ENCODE data around the gene GLIS1.

The GLIS1 gene

DNA sequence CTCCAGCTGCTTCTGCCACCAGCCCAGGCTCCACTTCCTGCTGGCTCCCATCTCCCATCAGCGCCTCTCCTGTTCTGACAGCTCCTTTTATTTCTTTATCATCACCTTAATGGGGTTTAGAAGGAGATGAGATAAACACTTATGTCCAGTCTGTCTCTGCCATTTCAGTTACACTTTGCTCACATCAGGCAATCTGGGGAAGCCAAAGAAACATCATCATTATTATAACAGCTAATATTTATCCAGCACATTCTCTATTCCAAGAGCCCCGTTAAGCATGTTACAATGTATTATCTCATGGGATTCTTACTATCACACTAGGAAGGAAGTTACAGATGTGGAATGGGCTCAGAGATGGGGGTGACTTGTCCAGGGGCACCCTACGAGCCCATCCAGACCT, 248.6 kb downstream of the GLIS1 start:
- Mint-ChIP-seq H3K9me3 (no peaks in the 10 kb centered on the region), H3K27ac (no peak overlapping the region), H3K4me3 (no peak overlapping the region), H3K36me3 (no peaks in the 10 kb centered on the region), H3K4me1 (peaks cover 5% of the 10 kb centered on the region)
- ATAC-seq (no peak), DNase-seq (ENCODE audit: low spot score in 2 of 2) (no peak)

DNA sequence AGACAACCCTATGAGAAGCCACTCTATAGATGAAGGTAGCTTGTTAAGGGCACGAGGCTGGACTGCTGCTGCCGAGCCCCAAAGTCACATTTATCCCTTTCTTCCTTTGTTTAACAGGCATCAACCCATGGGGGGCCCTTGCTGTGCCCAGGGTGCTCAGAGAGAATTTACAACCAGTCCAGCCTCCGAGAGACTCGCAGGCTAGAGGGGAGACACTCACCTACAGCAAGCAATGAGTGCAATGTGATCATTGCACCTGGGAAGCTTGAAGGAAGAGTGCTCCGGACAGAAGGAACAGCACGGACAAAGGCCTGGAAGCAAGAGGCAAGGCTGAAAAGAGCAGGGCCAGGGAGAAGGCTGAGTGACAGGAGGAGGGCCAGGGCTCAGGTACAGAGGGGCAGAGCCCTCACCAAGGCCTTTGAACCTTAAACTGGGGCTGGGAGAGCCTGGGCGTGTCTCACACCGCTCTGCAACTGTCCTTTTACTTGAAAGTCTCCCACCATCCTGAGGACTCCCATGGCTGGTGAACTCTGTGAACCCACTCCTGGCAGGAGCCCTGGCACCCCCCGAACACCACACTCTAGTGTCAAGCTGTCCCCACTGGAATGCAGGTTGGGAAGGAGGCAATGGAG, 252.5 kb downstream of the GLIS1 start:
- no peak overlapping the region for H3K27ac Mint-ChIP-seq
- no peaks in the 10 kb centered on the region for H3K36me3 Mint-ChIP-seq
- H3K4me3 Mint-ChIP-seq, result no peak overlapping the region
- no peaks in the 10 kb centered on the region for H3K9me3 Mint-ChIP-seq
- ATAC-seq, result no peak
- no peak for DNase-seq (ENCODE audit: low spot score in 2 of 2)
- peaks cover 12% of the 10 kb centered on the region for H3K4me1 Mint-ChIP-seq

DNA sequence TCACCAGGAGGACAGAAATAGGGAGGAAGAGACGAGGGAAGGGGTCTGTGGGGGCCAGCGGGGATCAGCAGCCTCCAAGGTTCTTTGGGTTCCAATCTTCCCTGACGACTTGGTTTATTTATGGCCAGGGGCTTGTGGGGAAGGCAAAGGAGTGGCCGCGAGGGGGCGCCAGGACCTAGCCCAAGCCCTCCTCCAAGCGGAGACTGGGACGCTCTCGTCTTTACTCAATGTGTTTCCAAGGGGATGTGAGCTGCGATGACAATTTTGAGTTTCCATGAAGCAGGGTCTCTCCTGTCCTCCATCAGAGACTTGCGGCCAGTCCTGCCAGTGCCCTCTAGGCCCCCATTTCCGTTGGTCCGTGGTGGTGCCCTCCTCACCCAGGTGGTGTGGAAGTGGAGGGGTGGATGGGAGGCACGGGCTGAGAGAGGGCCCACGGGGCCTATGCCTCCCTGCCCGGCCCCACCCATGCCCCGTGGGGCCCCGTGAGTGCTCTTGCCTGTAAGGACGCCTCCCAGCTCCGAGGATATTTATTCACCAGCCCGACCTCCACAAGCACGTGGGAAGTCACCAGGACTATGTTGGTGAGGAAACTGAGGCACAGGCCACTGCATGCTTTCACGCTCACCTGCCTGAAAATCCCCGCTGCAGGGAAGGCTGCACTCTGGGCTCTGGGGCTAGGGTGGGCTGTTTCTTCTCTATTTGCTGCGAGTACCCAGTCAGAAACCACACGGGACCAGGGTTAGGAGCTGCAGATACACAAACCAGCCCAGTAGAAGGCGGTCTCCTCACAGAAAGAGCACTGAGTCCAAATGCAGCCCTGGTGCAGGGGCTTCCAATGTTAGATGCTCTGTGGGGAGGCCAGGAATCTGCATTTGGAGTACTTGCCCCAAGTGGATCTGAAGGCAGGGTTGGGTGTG, 253.2 kb downstream of the GLIS1 start:
- ATAC-seq, result peak; percentile 79

DNA sequence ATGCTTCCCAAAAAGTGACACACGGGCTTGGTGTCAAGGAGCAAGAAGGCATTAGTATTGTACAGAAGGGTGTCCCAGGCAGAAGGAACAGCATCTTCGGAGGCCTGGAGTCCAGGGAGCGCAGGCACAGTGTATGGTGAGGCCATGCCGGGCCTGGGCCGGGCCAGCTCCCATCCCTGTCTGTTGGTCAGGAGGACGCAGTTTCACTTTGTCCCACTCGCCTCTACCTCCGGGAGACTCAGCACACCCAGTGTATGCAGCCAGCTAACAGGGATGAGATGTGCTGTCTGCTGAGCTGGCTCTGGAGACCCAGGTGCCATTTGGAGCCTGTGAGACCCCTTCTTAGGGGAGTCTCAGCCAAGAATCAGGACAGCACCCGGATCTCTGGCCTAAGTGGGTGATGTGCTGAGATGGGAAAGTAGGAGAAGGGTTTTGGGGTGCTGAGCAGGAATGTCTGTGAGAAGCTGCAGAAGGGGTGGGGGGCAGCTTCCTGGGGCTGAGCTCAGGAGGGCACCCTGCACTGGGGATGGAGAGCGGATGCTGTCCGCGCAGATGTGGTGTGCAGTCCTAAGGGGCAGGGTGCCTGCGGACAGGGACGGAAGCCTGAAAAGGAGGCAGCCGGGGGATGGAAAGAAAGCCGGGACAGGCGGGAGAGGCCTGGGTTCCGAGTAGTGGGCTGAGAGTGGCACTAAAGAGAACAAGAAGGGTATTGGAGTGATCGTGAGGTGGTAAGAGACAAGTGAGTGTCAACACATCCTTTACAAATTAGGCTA, 254.1 kb downstream of the GLIS1 start:
- peak overlapping the region; percentile 22 for H3K27ac Mint-ChIP-seq
- H3K9me3 Mint-ChIP-seq, result no peaks in the 10 kb centered on the region
- DNase-seq (ENCODE audit: low spot score in 2 of 2) (no peak), ATAC-seq (no peak)
- H3K4me3 Mint-ChIP-seq, result no peak overlapping the region
- H3K4me1 Mint-ChIP-seq, result peaks cover 12% of the 10 kb centered on the region
- no peaks in the 10 kb centered on the region for H3K36me3 Mint-ChIP-seq

More for the DNA sequence above, 253.2 kb downstream of the GLIS1 start:
- H3K9me3 Mint-ChIP-seq, result no peaks in the 10 kb centered on the region
- no peaks in the 10 kb centered on the region for H3K36me3 Mint-ChIP-seq
- DNase-seq (ENCODE audit: low spot score in 2 of 2), result peak; percentile 64 to 88
- H3K4me3 Mint-ChIP-seq, result no peak overlapping the region
- H3K27ac Mint-ChIP-seq, result peak overlapping the region; percentile 22
- peaks cover 12% of the 10 kb centered on the region for H3K4me1 Mint-ChIP-seq

DNA sequence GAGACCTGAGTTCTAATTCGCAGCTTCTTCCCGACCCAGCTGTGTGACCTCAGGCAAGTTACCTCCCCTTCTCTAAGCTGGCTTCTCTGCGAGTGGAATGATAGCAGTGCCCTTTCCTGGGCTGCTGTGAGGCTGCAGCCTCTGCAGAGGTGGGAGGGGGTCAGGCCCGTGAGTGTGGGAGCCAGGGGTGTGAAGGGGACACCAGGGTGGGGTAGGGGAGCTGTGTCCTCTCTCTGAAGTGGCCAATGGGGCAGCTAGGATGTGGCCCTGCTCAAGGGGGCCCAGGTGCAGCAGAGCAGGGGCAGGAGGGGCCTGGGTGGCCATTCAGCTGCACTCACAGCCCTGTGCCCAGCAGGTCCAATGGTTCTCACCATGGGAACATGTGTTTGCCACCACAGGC, 255.3 kb downstream of the GLIS1 start:
- Mint-ChIP-seq H3K4me1 (peaks cover 12% of the 10 kb centered on the region), H3K9me3 (no peaks in the 10 kb centered on the region), H3K36me3 (no peaks in the 10 kb centered on the region), H3K27ac (no peak overlapping the region), H3K4me3 (no peak overlapping the region)
- no peak for ATAC-seq
- DNase-seq (ENCODE audit: low spot score in 2 of 2), result no peak

DNA sequence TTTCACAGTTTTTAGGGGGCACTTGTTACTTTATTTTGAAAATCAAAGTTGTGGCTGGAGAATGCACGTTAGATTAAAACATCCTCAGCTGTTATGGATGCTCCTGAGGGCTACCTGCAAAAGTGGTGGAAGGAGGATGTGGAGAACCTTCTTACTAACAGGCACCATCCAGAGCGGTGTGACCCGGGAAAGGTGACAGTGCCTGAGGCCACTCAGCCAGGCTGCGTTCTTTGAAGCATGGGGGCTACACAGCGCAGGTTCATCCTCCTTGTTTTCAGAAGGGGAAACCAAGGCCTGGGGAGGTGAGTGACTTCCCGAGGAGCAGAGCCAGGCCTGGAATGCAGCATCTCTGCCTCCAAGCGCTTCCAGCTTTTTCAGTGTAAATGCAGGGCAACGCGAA, 255.8 kb downstream of the GLIS1 start:
- DNase-seq (ENCODE audit: low spot score in 2 of 2) (no peak), ATAC-seq (no peak)
- Mint-ChIP-seq H3K4me1 (peaks cover 12% of the 10 kb centered on the region), H3K27ac (no peak overlapping the region), H3K9me3 (no peaks in the 10 kb centered on the region), H3K4me3 (no peak overlapping the region), H3K36me3 (no peaks in the 10 kb centered on the region)

DNA sequence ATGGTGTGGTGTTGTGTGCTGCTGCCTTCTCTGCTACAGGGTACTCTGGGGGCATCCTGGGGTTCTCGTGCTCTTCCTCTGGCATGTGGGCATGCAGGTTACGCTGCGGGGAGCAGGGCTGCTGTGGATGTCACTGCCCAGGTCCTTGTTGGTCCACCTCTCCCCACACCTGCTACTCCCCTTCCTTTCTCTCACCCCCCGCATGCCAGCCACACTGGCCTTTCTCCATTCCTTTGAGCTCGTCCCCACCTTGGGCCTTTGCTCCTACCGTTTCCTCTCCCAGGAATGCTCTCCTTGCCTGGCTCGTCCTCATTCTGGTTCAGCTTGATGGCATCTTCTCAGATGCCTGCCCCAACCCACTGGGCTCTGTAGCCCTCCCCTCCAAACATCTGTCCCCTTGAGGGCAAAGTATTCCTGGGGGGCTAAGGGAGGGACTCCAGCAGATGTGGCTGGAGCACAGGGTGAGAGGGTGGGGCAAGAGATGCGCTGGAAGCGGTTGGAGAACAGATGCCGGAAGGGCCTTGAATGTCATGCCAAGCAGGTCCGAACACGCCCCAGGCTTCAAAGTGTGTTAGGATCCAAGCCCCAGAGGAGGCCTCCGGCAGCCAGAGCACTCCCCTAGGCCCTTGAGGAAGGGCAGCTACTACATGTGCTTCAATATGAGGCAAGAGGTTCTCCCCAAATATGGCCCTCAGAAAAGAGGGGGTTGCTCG, 256.4 kb downstream of the GLIS1 start:
- no peak for DNase-seq (ENCODE audit: low spot score in 2 of 2)
- Mint-ChIP-seq H3K9me3 (no peaks in the 10 kb centered on the region), H3K4me1 (peaks cover 12% of the 10 kb centered on the region), H3K4me3 (no peak overlapping the region), H3K36me3 (no peaks in the 10 kb centered on the region), H3K27ac (no peak overlapping the region)
- no peak for ATAC-seq

DNA sequence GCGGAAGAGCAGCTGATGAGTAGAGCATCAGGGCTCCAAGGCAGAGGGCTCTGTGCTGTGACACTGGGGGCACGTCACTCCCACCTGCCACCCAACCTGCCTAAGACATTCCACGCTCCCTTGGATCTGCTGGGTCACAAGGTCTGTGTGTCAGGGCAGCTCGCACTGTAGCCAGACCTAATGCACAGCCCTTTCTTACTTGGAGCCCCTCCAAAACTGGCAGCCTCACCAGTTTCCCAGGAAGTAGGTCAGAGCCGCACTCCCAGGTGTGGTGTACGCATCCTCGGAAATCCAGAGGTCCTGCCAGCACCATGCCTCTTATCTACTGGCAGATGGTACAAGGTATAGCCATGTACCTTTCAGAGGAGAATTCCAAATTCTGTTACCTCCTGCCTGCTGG, 257.5 kb downstream of the GLIS1 start:
- H3K36me3 Mint-ChIP-seq, result no peaks in the 10 kb centered on the region
- DNase-seq (ENCODE audit: low spot score in 2 of 2), result no peak
- no peak overlapping the region for H3K4me3 Mint-ChIP-seq
- no peak for ATAC-seq
- no peaks in the 10 kb centered on the region for H3K9me3 Mint-ChIP-seq
- no peak overlapping the region for H3K27ac Mint-ChIP-seq
- H3K4me1 Mint-ChIP-seq, result peaks cover 12% of the 10 kb centered on the region

DNA sequence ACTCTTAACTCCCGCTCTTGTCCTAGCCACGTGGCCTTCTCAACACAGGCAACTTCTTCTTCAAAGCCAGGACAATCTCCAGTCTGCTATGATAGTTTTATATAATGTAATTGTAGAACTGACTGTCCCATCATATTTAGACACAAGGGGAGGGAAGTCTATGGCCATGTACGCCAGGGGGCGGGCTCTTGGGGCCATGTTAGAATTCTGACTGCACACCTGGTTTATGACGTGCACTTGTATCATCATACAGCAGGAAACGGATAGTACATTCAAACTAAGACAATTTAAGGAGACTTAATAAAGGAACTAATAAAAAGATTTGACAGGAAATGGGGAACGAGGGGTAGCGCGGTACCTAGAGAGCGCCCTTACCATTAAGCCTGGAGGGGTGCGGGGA, 258.3 kb downstream of the GLIS1 start:
- Mint-ChIP-seq H3K4me3 (no peak overlapping the region), H3K27ac (no peak overlapping the region), H3K36me3 (no peaks in the 10 kb centered on the region)

DNA sequence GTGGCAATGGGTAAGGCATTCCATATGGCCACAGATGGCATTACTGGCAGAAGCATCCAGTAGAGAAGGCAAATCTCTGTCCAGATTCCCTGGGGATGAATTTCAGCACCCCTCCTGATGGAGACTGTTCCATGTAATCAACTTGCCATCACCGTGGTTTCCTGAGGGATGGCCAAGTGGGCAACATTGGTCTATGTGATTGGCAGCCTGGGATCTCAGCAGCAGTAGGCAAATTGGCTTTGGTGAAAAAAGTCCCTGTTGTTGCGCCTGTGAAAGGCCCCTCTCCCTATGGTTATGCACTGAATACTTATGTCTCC, 260.5 kb downstream of the GLIS1 start:
- no peak for ATAC-seq
- H3K36me3 Mint-ChIP-seq, result no peaks in the 10 kb centered on the region
- no peaks in the 10 kb centered on the region for H3K4me1 Mint-ChIP-seq
- H3K27ac Mint-ChIP-seq, result no peak overlapping the region
- DNase-seq (ENCODE audit: low spot score in 2 of 2), result no peak
- no peaks in the 10 kb centered on the region for H3K9me3 Mint-ChIP-seq
- no peak overlapping the region for H3K4me3 Mint-ChIP-seq

More for the DNA sequence above, 258.3 kb downstream of the GLIS1 start:
- H3K4me1 Mint-ChIP-seq, result peaks cover 11% of the 10 kb centered on the region
- H3K9me3 Mint-ChIP-seq, result no peaks in the 10 kb centered on the region
- ATAC-seq (no peak), DNase-seq (ENCODE audit: low spot score in 2 of 2) (no peak)

DNA sequence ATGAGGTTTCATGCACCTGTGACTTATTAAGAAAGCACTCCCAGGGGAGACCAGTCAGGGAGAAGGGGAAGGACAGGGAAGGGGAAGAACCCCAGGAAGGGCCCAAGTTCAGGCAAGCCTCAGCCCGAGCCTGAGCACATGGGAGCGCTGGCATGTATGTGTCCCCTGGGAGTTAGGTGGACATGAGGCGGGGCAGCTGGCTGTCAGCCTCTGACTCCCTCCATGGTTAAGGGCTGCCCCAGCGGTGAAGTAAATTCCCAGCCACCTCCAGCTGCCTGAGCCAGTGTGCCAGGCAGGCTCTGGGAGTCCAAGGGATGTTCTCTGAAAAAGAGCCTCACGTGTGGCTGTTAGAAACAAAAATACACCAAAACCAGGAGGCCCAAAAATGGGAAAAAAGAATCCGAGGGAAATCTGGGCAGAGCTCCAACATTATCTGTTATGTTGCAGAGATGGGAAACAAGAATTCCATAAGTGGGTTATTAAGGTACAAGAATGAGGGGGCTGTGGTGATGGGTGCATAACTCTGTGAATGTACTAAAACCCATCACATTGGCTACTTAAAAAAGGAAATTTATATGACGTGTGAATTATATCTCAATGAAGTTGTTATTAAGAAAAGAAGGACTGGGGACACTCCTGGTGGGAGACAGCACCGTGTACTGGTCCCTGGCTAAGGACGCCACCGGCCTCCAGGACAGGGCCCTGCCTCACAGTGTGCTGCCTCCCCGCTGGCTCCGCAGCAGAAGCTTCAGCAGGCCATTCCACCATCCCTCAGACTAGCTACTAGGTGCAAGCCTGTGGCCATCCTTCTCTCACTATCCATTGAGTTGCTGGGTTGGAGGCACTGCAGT, 261.1 kb downstream of the GLIS1 start:
- no peaks in the 10 kb centered on the region for H3K9me3 Mint-ChIP-seq
- ATAC-seq, result no peak

DNA sequence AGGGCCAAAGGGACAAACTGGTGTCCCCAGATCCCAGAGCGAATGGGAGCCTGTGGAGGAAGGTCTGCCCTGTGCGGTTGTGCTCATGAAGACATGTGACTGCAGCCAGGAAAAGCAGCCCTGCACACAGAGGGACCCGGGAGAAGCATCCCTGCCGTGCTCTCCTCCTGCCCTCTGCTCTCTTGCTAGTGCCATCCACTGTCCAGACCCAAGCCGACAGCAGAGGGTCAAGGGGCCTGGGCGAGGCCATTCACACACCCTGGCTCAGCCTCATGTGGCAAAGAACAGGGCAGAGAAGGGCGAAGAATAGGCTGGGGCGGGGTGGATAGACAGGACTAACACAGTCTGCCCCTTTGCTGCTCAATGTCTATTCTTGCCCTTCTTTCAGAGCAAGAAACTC, 262.4 kb downstream of the GLIS1 start:
- H3K9me3 Mint-ChIP-seq, result no peaks in the 10 kb centered on the region
- no peak overlapping the region for H3K4me3 Mint-ChIP-seq
- DNase-seq (ENCODE audit: low spot score in 2 of 2) (no peak), ATAC-seq (no peak)
- no peak overlapping the region for H3K27ac Mint-ChIP-seq
- no peaks in the 10 kb centered on the region for H3K4me1 Mint-ChIP-seq
- no peaks in the 10 kb centered on the region for H3K36me3 Mint-ChIP-seq

More for the DNA sequence above, 261.1 kb downstream of the GLIS1 start:
- DNase-seq (ENCODE audit: low spot score in 2 of 2), result no peak
- no peak overlapping the region for H3K27ac Mint-ChIP-seq
- H3K4me3 Mint-ChIP-seq, result no peak overlapping the region
- H3K4me1 Mint-ChIP-seq, result no peaks in the 10 kb centered on the region
- H3K36me3 Mint-ChIP-seq, result no peaks in the 10 kb centered on the region

DNA sequence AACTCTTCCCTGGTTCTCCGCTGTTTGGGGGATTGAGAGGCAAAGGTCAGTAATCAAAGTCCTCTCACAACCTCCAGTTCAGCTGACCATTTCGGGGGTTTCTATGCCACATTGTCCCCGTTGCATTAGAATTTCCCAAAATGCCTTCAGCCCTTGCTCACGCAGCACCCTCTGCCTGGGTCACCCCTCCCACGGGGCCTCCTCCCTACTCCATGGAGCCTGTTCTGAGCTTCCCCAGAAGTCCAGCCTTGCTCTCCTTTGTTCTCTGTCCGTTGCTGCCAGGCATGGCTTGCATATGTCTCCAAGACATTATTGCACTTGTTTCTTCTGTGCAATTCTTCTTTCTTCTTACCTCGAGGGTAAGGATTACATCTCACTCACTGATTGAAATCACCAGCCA, 263.3 kb downstream of the GLIS1 start:
- no peak for DNase-seq (ENCODE audit: low spot score in 2 of 2)
- no peaks in the 10 kb centered on the region for H3K4me1 Mint-ChIP-seq
- H3K36me3 Mint-ChIP-seq, result no peaks in the 10 kb centered on the region
- H3K27ac Mint-ChIP-seq, result no peak overlapping the region
- no peaks in the 10 kb centered on the region for H3K9me3 Mint-ChIP-seq
- no peak overlapping the region for H3K4me3 Mint-ChIP-seq
- no peak for ATAC-seq

DNA sequence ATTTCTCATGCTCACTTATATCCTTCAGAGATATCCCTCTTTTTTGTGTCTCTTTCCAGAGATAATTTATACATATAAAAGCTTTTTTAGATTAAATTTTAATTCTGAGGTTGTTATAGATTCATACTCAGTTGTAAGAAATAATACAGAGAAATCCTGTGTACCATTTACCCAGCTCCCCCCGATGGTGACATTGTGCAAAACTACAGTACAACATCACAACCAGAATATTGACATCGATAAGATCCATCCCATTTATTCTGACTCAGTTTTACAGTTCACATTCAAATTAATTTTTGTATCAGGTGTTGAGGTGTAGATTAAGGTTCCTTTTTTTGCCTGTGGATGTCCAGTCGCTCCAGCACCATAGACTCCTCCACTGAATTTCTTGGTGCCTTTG, 265.5 kb downstream of the GLIS1 start:
- Mint-ChIP-seq H3K27ac (no peak overlapping the region), H3K4me1 (no peaks in the 10 kb centered on the region), H3K9me3 (no peaks in the 10 kb centered on the region), H3K4me3 (no peak overlapping the region), H3K36me3 (no peaks in the 10 kb centered on the region)
- DNase-seq (ENCODE audit: low spot score in 2 of 2), result no peak
- ATAC-seq, result no peak

Data from stimulated activated effector memory CD8-positive, alpha-beta T cell treated with anti-CD3 and anti-CD28 coated beads, Interleukin-12 subunit alpha, Interleukin-12 subunit beta, amount 100 ng/mL, for 72 hours (primary cell).